ENCODE data around the gene SPATA12. TPM values are rescaled to one million over a fixed set of nuclear protein-coding genes. Genes with fewer than 3 reads are reported as not detected.

Gene SPATA12
- total and polyA plus RNA-seq, 2 experiments from 2014 or later: 0.10 to 0.65 TPM

GRCh38 chr3:57012847-57013246 is 47.6 kb upstream of the SPATA12 start (continued):
- TF ChIP-seq, protein P1, sequence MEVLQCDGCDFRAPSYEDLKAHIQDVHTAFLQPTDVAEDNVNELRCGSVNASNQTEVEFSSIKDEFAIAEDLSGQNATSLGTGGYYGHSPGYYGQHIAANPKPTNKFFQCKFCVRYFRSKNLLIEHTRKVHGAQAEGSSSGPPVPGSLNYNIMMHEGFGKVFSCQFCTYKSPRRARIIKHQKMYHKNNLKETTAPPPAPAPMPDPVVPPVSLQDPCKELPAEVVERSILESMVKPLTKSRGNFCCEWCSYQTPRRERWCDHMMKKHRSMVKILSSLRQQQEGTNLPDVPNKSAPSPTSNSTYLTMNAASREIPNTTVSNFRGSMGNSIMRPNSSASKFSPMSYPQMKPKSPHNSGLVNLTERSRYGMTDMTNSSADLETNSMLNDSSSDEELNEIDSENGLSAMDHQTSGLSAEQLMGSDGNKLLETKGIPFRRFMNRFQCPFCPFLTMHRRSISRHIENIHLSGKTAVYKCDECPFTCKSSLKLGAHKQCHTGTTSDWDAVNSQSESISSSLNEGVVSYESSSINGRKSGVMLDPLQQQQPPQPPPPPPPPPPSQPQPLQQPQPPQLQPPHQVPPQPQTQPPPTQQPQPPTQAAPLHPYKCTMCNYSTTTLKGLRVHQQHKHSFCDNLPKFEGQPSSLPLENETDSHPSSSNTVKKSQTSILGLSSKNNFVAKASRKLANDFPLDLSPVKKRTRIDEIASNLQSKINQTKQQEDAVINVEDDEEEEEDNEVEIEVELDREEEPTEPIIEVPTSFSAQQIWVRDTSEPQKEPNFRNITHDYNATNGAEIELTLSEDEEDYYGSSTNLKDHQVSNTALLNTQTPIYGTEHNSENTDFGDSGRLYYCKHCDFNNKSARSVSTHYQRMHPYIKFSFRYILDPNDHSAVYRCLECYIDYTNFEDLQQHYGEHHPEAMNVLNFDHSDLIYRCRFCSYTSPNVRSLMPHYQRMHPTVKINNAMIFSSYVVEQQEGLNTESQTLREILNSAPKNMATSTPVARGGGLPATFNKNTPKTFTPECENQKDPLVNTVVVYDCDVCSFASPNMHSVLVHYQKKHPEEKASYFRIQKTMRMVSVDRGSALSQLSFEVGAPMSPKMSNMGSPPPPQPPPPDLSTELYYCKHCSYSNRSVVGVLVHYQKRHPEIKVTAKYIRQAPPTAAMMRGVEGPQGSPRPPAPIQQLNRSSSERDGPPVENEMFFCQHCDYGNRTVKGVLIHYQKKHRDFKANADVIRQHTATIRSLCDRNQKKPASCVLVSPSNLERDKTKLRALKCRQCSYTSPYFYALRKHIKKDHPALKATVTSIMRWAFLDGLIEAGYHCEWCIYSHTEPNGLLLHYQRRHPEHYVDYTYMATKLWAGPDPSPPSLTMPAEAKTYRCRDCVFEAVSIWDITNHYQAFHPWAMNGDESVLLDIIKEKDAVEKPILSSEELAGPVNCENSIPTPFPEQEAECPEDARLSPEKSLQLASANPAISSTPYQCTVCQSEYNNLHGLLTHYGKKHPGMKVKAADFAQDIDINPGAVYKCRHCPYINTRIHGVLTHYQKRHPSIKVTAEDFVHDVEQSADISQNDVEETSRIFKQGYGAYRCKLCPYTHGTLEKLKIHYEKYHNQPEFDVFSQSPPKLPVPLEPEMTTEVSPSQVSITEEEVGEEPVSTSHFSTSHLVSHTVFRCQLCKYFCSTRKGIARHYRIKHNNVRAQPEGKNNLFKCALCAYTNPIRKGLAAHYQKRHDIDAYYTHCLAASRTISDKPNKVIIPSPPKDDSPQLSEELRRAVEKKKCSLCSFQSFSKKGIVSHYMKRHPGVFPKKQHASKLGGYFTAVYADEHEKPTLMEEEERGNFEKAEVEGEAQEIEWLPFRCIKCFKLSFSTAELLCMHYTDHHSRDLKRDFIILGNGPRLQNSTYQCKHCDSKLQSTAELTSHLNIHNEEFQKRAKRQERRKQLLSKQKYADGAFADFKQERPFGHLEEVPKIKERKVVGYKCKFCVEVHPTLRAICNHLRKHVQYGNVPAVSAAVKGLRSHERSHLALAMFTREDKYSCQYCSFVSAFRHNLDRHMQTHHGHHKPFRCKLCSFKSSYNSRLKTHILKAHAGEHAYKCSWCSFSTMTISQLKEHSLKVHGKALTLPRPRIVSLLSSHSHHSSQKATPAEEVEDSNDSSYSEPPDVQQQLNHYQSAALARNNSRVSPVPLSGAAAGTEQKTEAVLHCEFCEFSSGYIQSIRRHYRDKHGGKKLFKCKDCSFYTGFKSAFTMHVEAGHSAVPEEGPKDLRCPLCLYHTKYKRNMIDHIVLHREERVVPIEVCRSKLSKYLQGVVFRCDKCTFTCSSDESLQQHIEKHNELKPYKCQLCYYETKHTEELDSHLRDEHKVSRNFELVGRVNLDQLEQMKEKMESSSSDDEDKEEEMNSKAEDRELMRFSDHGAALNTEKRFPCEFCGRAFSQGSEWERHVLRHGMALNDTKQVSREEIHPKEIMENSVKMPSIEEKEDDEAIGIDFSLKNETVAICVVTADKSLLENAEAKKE (CRISPR knock-in tag; IDR thresholded peaks at IDR 0.05): no peak
- no peak for TF ChIP-seq POLR2AphosphoS5 (IDR thresholded peaks at IDR 0.05; ENCODE audit: low read depth)
- TF ChIP-seq REST (IDR thresholded peaks at IDR 0.05; ENCODE audit: unreplicated experiment): no peak
- no peak for TF ChIP-seq JUNB (IDR thresholded peaks at IDR 0.05; ENCODE audit: unreplicated experiment)
- no peak for TF ChIP-seq ZNF114 (CRISPR knock-in tag; IDR thresholded peaks at IDR 0.05)
- TF ChIP-seq CREB1 (CRISPR knock-in tag; IDR thresholded peaks at IDR 0.05; ENCODE audit: low read depth): no peak
- TF ChIP-seq NANOG (IDR thresholded peaks at IDR 0.05; ENCODE audit: borderline replicate concordance): no peak

All from GM23338 (cell line).